Small intestine (tissue), 16 donors: ENCODE data around the gene SLC35D3. TPM values are rescaled to one million over a fixed set of nuclear protein-coding genes. Genes with fewer than 3 reads are reported as not detected.
"Not testable (repeated sequence)": the region's sequence is repeated elsewhere in the genome, so short reads cannot be mapped to it uniquely, and the experiment has no call there.

Source experiments
- DNase-seq, 2 donors: peaks; one replicate each; pipeline versions ENCODE4 v3.0.0 to v3.0.0-alpha.2; 2013
- FAIRE-seq: peaks from 2 replicates; lab custom pipeline; 2012; peaks lifted over from hg19 to GRCh38; lab: Jason Lieb, UNC
- H3K27ac ChIP-seq, 3 donors: one replicate each; pipeline ENCODE4 v1.5.1; 2013; ENCODE audit warnings: low read length in 2 of 3, mild to moderate bottlenecking in 2 of 3, control low read depth in 1 of 3, inconsistent platforms in 1 of 3, low read depth in 1 of 3, moderate library complexity in 1 of 3
- H3K27me3 ChIP-seq, 3 donors: one replicate each; pipeline ENCODE4 v1.6.1; 2013; ENCODE audit warnings: low read length in 3 of 3, inconsistent platforms in 1 of 3; ENCODE audit not compliant: control insufficient read depth in 3 of 3, insufficient read depth in 3 of 3
- H3K36me3 ChIP-seq, 3 donors: one replicate each; pipeline ENCODE4 v1.6.1; 2013; ENCODE audit warnings: low read length in 3 of 3, inconsistent platforms in 1 of 3, low read depth in 1 of 3, mild to moderate bottlenecking in 1 of 3, moderate library complexity in 1 of 3; ENCODE audit not compliant: control insufficient read depth in 3 of 3, insufficient read depth in 2 of 3
- H3K4me1 ChIP-seq, 3 donors: one replicate each; pipeline ENCODE4 v1.6.1; 2013; ENCODE audit warnings: low read length in 2 of 3, inconsistent platforms in 1 of 3, low read depth in 1 of 3, mild to moderate bottlenecking in 1 of 3, moderate library complexity in 1 of 3; ENCODE audit not compliant: control insufficient read depth in 3 of 3, insufficient read depth in 2 of 3
- H3K4me3 ChIP-seq, 3 donors: one replicate each; pipeline ENCODE4 v1.5.1; 2013; ENCODE audit warnings: low read length in 3 of 3, control low read depth in 1 of 3, inconsistent platforms in 1 of 3, low read depth in 1 of 3, mild to moderate bottlenecking in 1 of 3, moderate library complexity in 1 of 3
- H3K9me3 ChIP-seq, 2 donors: one replicate each; pipeline ENCODE4 v1.6.1; 2013; ENCODE audit warnings: low read depth in 1 of 2, low read length in 1 of 2; ENCODE audit not compliant: control insufficient read depth in 2 of 2, insufficient read depth in 1 of 2
- whole genome bisulfite sequencing, 3 donors: extraction: QIAGEN DNeasy Blood & Tissue Kit; methylation state at CpG; one replicate each; pipeline ENCODE4 v1.1.7; 2013; 5-methylcytosine and 5-hydroxymethylcytosine counted together
- long read RNA-seq, 10 donors: transcript quantifications; one replicate each; lab custom pipeline, GENCODE V29; 2026
- polyA plus RNA-seq, 4 donors: library from polyadenylated mRNA; stranded (reverse) in 3 of 4; unstranded in 1 of 4; fragments of 200-250 nt in 3 of 4; fragments of 120-200 nt in 1 of 4; gene quantifications; one replicate each; pipeline versions ENCODE4 v1.2.1 to v1.2.3, GENCODE V29; 2013
- donor health status: healthy with polysubstance abuse.
- donor health status: control.
- donor health status: control.
- donor health status: Bipolar disorder and iron deficiency.
- donor health status: healthy.

SLC35D3 gene, protein sequence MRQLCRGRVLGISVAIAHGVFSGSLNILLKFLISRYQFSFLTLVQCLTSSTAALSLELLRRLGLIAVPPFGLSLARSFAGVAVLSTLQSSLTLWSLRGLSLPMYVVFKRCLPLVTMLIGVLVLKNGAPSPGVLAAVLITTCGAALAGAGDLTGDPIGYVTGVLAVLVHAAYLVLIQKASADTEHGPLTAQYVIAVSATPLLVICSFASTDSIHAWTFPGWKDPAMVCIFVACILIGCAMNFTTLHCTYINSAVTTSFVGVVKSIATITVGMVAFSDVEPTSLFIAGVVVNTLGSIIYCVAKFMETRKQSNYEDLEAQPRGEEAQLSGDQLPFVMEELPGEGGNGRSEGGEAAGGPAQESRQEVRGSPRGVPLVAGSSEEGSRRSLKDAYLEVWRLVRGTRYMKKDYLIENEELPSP
- under 1 TPM in 2 of 4 donors, not detected in 2; 0.04 to 0.81 TPM for polyA plus RNA-seq
- long read RNA-seq, donor 1 = 0 reads
- long read RNA-seq, donor 2 = 0 reads
- long read RNA-seq, donor 3, partial matches to known transcripts = 0 of 1 reads
- long read RNA-seq, donor 3, other reads (novel, unspliced or antisense) = 0 of 1 reads
- long read RNA-seq, donor 4 = 0 reads
- long read RNA-seq, donor 5 = 0 reads
- long read RNA-seq, donor 6 = 0 reads
- long read RNA-seq, donor 7, partial matches to known transcripts = 0 of 1 reads
- long read RNA-seq, donor 7, other reads (novel, unspliced or antisense) = 0 of 1 reads
- long read RNA-seq, donor 8 = 0 reads
- long read RNA-seq, donor 9 = 0 reads
- long read RNA-seq, donor 10 = 0 reads

DNA sequence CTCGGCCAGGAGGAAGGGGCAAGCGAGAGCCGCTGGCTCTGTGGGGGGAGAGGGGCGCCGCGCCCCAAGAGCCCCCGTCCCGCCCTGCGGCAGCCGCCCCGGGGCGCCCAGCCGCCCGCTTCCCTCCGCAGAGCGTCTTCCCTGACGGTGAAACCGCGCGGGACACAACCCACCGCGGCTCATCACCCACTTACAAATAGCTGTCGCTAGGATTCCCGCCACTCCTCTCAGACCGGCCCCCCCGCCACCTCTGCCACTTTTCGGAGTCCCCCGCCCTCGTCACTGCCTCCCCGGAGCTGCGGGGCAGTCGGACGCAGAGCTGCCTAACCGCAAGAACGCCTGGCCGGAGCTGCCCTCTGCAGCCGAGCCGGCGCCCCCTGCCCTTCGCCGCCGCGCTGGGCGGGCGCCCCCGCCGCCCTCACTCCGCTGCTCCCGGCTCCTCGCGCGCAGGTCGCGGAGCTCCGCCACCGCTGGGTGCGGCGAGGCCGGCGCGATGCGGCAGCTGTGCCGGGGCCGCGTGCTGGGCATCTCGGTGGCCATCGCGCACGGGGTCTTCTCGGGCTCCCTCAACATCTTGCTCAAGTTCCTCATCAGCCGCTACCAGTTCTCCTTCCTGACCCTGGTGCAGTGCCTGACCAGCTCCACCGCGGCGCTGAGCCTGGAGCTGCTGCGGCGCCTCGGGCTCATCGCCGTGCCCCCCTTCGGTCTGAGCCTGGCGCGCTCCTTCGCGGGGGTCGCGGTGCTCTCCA lies at the start of gene SLC35D3:
Gene SLC35D3 (plus strand): TSS at position 366 of the 749 bp plus-strand sequence. CDS start 128 bp downstream, at position 494.
- FAIRE-seq = no peak
- Histone ChIP-seq H3K4me3 (peak within 1 kb of the TSS; percentile 34 to 56 (median 41)), H3K27me3 (peaks cover 12 to 50% (median 20%) of the 10 kb centered on the region in 3 donors)

DNA sequence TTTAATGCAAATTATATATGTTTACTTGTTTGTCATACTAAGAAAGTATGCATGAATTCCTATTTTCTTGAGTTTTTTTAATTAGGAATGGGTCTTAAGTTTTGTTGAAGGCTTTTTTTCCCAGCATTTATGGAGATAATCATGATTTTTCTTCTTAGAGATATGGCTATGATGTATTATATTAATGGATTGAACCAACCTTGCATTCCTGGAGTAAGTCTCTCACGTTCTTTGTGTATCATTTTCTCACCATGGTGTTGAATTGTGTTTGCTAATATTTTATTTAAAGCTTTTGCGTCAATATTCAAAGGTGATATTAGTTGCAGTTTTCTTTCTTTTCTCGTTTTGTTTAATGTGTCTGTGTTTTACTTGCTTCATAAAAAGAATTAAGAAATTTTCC lies 48.4 kb upstream of the SLC35D3 start:
- peaks cover 0 to 10% (median 5%) of the 10 kb centered on the region in 3 donors for H3K36me3 ChIP-seq
- no peaks in the 10 kb centered on the region for H3K4me1 ChIP-seq
- peaks cover 2 to 10% of the 10 kb centered on the region in 2 donors for H3K9me3 ChIP-seq
- H3K27me3 ChIP-seq = no peaks in the 10 kb centered on the region
- no peak overlapping the region for H3K4me3 ChIP-seq
- WGBS, 3 donors = 79 to 93% (median 80%) methylated on average over 3 of the region's 3 CpGs
- DNase-seq (no peak), FAIRE-seq (no peak)
- no peak overlapping the region for H3K27ac ChIP-seq

More for the DNA sequence above, at the start of gene SLC35D3:
- H3K27ac ChIP-seq = no peak within 1 kb of the TSS
- peaks cover 0 to under 1% (median 0%) of the 10 kb centered on the region in 3 donors for H3K36me3 ChIP-seq
- DNase-seq = peak in 1 of 2 donors; percentile 62
- 1 to 2% (median 1%) methylated on average over 59 to 86 of the region's 86 CpGs for WGBS, 3 donors
- H3K4me1 ChIP-seq = peaks cover 0 to 17% (median 3%) of the 10 kb centered on the region in 3 donors
- no peaks in the 10 kb centered on the region for H3K9me3 ChIP-seq

DNA sequence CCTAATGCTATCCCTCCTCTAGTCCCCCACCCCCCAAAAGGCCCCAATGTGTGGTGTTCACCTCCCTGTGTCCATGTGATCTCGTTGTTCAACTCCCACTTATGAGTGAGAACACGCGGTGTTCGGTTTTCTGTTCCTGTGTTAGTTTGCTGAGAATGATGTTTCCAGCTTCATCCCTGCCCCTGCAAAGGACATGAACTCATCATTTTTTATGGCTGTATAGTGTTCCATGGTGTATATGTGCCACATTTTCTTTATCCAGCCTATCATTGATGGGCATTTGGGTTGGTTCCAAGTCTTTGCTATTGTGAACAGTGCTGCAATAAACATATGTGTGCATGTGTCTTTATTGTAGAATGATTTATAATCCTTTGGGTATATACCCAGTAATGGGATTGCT lies 45.6 kb upstream of the SLC35D3 start:
- H3K9me3 ChIP-seq, H3K4me3 ChIP-seq, DNase-seq, H3K27me3 ChIP-seq, H3K36me3 ChIP-seq, FAIRE-seq, H3K27ac ChIP-seq, H3K4me1 ChIP-seq: not testable (repeated sequence)
- WGBS, 3 donors = 96 to 99% (median 97%) methylated on average over 4 of the region's 4 CpGs

DNA sequence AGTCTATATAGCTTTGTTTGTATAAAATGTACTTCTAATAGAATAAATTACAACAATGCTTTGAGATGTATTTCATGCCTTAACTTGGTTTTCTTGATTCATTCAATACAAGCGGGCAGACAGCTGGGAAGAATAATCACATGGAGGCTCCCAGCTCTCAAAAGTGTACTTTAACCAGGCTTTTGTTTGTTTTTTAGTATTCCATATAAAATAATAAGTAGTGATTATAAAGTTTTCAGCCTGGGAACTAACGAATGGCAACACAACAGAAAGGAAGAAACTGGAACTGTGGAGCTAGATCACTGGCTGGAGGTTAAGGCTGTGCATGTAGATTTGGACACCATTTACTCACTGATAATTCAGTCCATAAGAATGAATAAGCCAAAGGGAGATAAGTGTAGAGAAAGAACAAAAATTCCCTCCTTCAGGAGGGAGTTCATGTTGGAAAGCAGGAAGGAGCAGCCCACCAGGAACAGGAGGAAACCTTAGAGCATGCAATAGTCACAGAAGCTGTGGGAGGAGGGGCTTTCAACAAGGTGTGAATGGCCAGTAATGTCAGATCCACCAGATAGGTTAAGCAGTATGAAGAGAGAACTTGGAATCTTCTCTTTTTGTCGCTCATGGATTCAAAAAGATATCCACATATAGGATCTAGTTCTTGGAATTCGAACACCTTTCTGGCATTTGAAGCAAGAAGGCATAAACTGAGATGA lies 41.2 kb upstream of the SLC35D3 start:
- 61 to 80% (median 68%) methylated on average over 4 of the region's 4 CpGs for WGBS, 3 donors
- no peak overlapping the region for H3K27ac ChIP-seq
- H3K27me3 ChIP-seq = no peaks in the 10 kb centered on the region
- no peaks in the 10 kb centered on the region for H3K4me1 ChIP-seq
- DNase-seq = no peak
- H3K4me3 ChIP-seq = no peak overlapping the region
- no peak for FAIRE-seq
- H3K9me3 ChIP-seq = peaks cover 0 to 5% of the 10 kb centered on the region in 2 donors
- H3K36me3 ChIP-seq = peaks cover 0 to 4% (median 0%) of the 10 kb centered on the region in 3 donors

DNA sequence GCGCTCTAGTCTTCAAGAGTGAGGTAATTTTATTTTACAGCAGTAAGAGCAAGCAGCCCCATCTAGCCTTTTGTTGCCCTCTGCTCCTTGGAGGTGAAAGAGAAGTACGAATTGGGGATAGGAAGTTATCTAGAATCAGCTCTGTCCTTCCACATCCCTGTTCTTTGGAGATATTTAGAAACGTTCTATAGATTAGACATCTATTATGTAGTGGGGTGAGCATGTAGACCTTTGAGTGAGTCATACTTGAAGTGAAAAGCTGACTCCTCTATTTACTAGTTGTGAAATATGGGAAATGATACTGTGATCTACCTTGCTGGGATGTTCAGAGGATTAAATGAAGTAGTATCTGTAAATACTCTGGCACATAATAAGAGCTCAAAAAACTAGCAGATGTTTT lies 36.0 kb upstream of the SLC35D3 start:
- no peaks in the 10 kb centered on the region for H3K4me1 ChIP-seq
- H3K9me3 ChIP-seq = no peaks in the 10 kb centered on the region
- 75 to 80% (median 76%) methylated on average over 3 of the region's 3 CpGs for WGBS, 3 donors
- FAIRE-seq (no peak), DNase-seq (no peak)
- H3K36me3 ChIP-seq = peaks cover 0 to 3% (median 2%) of the 10 kb centered on the region in 3 donors
- H3K27ac ChIP-seq = no peak overlapping the region
- no peak overlapping the region for H3K4me3 ChIP-seq
- H3K27me3 ChIP-seq = no peaks in the 10 kb centered on the region

DNA sequence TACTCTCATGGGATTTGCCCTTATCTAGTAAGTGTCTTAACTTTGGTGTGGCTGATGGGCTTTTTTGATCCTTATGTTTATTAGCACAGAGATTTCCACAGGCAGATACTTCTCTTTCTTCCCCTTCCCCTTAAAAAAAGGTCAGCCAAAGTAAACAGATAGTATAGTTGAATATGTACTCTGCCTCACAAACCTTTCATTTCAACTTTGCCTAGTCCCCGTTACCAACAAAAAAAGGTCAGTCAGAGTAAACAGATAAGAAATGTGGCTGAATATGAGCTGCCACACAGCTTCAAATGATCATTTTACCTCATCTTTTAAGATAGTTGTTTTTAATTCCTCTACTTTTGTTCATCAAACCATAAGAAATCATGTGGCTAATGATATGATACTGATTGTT lies 34.1 kb upstream of the SLC35D3 start:
- Histone ChIP-seq H3K4me1 (no peaks in the 10 kb centered on the region), H3K9me3 (no peaks in the 10 kb centered on the region), H3K27ac (no peak overlapping the region), H3K4me3 (no peak overlapping the region), H3K27me3 (no peaks in the 10 kb centered on the region), H3K36me3 (peaks cover 0 to 6% (median 0%) of the 10 kb centered on the region in 3 donors)
- 30 to 32% (median 30%) methylated on average over 1 of the region's 1 CpG for WGBS, 3 donors
- FAIRE-seq = no peak
- no peak for DNase-seq

DNA sequence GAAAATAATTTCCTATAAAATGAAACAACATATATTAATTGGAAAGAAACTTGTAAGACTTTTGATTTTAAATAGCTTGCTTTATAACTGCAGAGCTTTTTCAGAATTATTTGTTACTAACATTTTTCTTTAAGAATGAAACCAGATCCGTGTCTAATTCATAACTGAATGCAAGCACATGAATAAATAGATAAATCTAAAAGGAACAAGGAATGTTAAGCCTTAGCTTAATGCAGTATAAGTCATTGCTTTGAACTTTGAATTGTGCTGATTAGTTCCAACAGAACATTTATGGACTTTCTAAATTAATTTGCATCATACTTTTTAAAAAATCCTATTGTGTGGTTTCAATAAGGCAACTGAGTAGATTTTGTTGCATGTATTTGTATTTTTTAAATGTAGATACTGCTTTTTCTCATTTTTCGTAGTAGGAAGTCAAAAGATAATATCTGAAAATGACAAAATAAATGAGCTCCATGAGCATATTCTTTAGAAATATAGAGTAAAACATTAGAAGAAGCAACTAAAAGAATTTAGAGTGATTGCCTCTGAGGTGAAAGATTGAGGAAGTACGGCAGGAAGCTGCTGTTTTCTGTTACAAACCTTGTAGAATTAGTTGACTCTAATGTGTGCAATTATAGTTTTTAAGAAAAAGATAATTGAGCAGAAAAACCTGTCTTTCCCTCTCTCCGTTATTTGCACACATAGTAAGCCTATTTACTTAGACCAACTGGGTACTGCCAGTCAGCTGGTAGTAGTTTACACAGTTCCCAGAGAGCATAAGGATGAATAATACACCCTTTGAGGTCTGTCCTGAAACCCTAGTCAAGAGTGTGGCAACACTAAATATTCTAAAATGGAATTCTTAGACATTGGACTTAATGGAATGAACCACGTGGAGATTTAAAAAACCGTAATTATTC lies 32.6 kb upstream of the SLC35D3 start:
- H3K9me3 ChIP-seq = no peaks in the 10 kb centered on the region
- H3K4me1 ChIP-seq = no peaks in the 10 kb centered on the region
- no peak overlapping the region for H3K27ac ChIP-seq
- 73 to 81% (median 75%) methylated on average over 6 of the region's 6 CpGs for WGBS, 3 donors
- H3K36me3 ChIP-seq = peaks cover 0 to 10% (median 2%) of the 10 kb centered on the region in 3 donors
- peak; percentile 36 for FAIRE-seq
- no peaks in the 10 kb centered on the region for H3K27me3 ChIP-seq
- no peak for DNase-seq
- no peak overlapping the region for H3K4me3 ChIP-seq
